ENCODE data around the gene ATP23. TPM values are rescaled to one million over a fixed set of nuclear protein-coding genes. Genes with fewer than 3 reads are reported as not detected.

The ATP23 gene
- total and polyA plus RNA-seq, 4 donors: 2.8 to 7.1 (median 4.5) TPM

DNA sequence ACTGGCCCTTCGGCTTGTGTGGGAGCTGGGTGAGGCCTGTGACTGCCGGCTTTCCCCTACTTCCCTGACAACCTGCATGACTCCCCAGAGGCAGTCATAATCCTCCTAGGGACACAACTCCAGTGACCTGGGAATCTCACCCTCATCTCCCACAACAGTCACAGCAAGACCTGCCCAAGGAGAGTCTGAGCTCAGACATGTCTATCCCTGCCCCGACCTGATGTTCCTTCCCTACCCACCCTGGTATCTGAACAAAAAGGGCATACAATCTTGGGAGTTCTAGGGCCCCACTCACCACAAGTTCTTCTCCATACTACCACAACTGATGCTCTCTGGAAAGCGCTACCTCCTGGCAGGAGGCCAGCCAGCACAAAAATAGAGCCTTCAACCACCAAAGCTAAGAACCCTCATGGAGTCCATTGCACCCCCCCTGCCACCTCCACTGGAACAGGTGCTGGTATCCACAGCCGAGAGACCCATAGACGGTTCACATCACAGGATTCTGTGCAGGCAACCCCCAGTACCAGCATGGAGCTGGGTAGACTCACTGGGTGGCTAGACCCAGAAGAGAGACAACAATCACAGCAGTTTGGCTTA lies 16.8 kb downstream of the ATP23 start:
- Histone ChIP-seq H3K27ac (ENCODE audit: low read depth in 1 of 2, low read length in 2 of 2) (no peak overlapping the region), H3K9me3 (ENCODE audit: control insufficient read depth in 4 of 4, low read length in 3 of 4) (peaks cover 0 to 12% (median 7%) of the 10 kb centered on the region in 4 donors), H3K4me1 (ENCODE audit: control insufficient read depth in 4 of 4, insufficient read depth in 4 of 4, low read length in 3 of 4) (no peaks in the 10 kb centered on the region), H3K36me3 (ENCODE audit: control insufficient read depth in 4 of 4, insufficient read depth in 3 of 4, low read depth in 1 of 4, low read length in 3 of 4) (peaks cover 1 to 33% (median 20%) of the 10 kb centered on the region in 4 donors), H3K27me3 (ENCODE audit: control insufficient read depth in 4 of 4, insufficient read depth in 4 of 4, low read length in 3 of 4) (no peaks in the 10 kb centered on the region), H3K4me3 (ENCODE audit: low read depth in 1 of 3, low read length in 3 of 3) (no peak overlapping the region), H3K9ac (ENCODE audit: low read depth in 1 of 2, low read length in 2 of 2) (no peak overlapping the region)
- 97% methylated on average over 6 of the region's 6 CpGs for WGBS
- no peak for DNase-seq (ENCODE audit: low spot score)
- TF ChIP-seq HNF4A (conservative IDR thresholded peaks at IDR 0.05) (no peak), NR2F2 (IDR thresholded peaks at IDR 0.05) (no peak), YY1 (IDR thresholded peaks at IDR 0.05) (no peak), SP1 (IDR thresholded peaks at IDR 0.05) (no peak), FOXA2 (IDR thresholded peaks at IDR 0.05) (no peak), EGR1 (IDR thresholded peaks at IDR 0.05; ENCODE audit: low read depth in 2 of 2) (no peak), RXRA (IDR thresholded peaks at IDR 0.05) (no peak)
- TF ChIP-seq, protein P1, sequence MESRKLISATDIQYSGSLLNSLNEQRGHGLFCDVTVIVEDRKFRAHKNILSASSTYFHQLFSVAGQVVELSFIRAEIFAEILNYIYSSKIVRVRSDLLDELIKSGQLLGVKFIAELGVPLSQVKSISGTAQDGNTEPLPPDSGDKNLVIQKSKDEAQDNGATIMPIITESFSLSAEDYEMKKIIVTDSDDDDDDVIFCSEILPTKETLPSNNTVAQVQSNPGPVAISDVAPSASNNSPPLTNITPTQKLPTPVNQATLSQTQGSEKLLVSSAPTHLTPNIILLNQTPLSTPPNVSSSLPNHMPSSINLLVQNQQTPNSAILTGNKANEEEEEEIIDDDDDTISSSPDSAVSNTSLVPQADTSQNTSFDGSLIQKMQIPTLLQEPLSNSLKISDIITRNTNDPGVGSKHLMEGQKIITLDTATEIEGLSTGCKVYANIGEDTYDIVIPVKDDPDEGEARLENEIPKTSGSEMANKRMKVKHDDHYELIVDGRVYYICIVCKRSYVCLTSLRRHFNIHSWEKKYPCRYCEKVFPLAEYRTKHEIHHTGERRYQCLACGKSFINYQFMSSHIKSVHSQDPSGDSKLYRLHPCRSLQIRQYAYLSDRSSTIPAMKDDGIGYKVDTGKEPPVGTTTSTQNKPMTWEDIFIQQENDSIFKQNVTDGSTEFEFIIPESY (IDR thresholded peaks at IDR 0.05): no peak
- TF ChIP-seq, protein P2, sequence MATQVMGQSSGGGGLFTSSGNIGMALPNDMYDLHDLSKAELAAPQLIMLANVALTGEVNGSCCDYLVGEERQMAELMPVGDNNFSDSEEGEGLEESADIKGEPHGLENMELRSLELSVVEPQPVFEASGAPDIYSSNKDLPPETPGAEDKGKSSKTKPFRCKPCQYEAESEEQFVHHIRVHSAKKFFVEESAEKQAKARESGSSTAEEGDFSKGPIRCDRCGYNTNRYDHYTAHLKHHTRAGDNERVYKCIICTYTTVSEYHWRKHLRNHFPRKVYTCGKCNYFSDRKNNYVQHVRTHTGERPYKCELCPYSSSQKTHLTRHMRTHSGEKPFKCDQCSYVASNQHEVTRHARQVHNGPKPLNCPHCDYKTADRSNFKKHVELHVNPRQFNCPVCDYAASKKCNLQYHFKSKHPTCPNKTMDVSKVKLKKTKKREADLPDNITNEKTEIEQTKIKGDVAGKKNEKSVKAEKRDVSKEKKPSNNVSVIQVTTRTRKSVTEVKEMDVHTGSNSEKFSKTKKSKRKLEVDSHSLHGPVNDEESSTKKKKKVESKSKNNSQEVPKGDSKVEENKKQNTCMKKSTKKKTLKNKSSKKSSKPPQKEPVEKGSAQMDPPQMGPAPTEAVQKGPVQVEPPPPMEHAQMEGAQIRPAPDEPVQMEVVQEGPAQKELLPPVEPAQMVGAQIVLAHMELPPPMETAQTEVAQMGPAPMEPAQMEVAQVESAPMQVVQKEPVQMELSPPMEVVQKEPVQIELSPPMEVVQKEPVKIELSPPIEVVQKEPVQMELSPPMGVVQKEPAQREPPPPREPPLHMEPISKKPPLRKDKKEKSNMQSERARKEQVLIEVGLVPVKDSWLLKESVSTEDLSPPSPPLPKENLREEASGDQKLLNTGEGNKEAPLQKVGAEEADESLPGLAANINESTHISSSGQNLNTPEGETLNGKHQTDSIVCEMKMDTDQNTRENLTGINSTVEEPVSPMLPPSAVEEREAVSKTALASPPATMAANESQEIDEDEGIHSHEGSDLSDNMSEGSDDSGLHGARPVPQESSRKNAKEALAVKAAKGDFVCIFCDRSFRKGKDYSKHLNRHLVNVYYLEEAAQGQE (IDR thresholded peaks at IDR 0.05): no peak
- TF ChIP-seq, protein P3, sequence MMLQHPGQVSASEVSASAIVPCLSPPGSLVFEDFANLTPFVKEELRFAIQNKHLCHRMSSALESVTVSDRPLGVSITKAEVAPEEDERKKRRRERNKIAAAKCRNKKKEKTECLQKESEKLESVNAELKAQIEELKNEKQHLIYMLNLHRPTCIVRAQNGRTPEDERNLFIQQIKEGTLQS (IDR thresholded peaks at IDR 0.05): no peak

DNA sequence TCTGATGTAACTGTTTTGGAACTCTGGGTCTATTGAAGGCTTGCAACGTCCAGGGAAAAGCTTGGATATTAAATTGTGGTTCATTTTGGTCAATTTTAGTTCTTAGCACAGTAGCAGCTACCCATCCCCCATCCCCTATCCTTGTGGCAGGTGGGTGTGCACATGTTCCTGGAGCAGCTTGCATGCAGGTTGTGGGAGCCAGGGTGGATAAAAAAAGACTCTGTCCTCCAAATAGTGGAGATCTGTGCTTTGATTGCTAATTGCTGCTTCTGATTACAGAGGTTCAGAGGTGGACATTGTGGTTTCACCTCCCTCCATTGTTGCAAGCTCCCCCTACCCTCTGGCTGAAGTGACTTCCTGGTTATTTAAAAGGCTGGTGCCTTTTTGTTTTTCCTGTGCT lies 23.1 kb downstream of the ATP23 start:
- Histone ChIP-seq H3K4me1 (ENCODE audit: control insufficient read depth in 4 of 4, insufficient read depth in 4 of 4, low read length in 3 of 4) (no peaks in the 10 kb centered on the region), H3K36me3 (ENCODE audit: control insufficient read depth in 4 of 4, insufficient read depth in 3 of 4, low read depth in 1 of 4, low read length in 3 of 4) (no peaks in the 10 kb centered on the region), H3K27ac (ENCODE audit: low read depth in 1 of 2, low read length in 2 of 2) (no peak overlapping the region), H3K9ac (ENCODE audit: low read depth in 1 of 2, low read length in 2 of 2) (no peak overlapping the region), H3K9me3 (ENCODE audit: control insufficient read depth in 4 of 4, low read length in 3 of 4) (peaks cover 1 to 6% (median 5%) of the 10 kb centered on the region in 4 donors), H3K4me3 (ENCODE audit: low read depth in 1 of 3, low read length in 3 of 3) (peak overlapping the region in 1 of 3 donors; percentile 29), H3K27me3 (ENCODE audit: control insufficient read depth in 4 of 4, insufficient read depth in 4 of 4, low read length in 3 of 4) (no peaks in the 10 kb centered on the region)
- 55% methylated on average over 1 of the region's 1 CpG for WGBS
- DNase-seq (ENCODE audit: low spot score): no peak
- TF ChIP-seq TAF1 (conservative IDR thresholded peaks at IDR 0.05) (no peak), HNF4G (IDR thresholded peaks at IDR 0.05) (no peak), FOXA2 (IDR thresholded peaks at IDR 0.05) (no peak), JUND (IDR thresholded peaks at IDR 0.05) (no peak), RXRA (IDR thresholded peaks at IDR 0.05) (no peak), RAD21 (IDR thresholded peaks at IDR 0.05) (no peak), EGR1 (IDR thresholded peaks at IDR 0.05; ENCODE audit: low read depth in 2 of 2) (no peak), FOXA1 (IDR thresholded peaks at IDR 0.05) (no peak), NR2F2 (IDR thresholded peaks at IDR 0.05) (no peak)
- TF ChIP-seq, protein P1 (IDR thresholded peaks at IDR 0.05): no peak
- TF ChIP-seq, protein P4, sequence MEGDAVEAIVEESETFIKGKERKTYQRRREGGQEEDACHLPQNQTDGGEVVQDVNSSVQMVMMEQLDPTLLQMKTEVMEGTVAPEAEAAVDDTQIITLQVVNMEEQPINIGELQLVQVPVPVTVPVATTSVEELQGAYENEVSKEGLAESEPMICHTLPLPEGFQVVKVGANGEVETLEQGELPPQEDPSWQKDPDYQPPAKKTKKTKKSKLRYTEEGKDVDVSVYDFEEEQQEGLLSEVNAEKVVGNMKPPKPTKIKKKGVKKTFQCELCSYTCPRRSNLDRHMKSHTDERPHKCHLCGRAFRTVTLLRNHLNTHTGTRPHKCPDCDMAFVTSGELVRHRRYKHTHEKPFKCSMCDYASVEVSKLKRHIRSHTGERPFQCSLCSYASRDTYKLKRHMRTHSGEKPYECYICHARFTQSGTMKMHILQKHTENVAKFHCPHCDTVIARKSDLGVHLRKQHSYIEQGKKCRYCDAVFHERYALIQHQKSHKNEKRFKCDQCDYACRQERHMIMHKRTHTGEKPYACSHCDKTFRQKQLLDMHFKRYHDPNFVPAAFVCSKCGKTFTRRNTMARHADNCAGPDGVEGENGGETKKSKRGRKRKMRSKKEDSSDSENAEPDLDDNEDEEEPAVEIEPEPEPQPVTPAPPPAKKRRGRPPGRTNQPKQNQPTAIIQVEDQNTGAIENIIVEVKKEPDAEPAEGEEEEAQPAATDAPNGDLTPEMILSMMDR (IDR thresholded peaks at IDR 0.05; ENCODE audit: low read depth, low read length, missing input control): no peak
- TF ChIP-seq, protein P3 (IDR thresholded peaks at IDR 0.05): no peak
- TF ChIP-seq, protein P5, sequence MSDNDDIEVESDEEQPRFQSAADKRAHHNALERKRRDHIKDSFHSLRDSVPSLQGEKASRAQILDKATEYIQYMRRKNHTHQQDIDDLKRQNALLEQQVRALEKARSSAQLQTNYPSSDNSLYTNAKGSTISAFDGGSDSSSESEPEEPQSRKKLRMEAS (IDR thresholded peaks at IDR 0.05): no peak
- TF ChIP-seq, protein P2 (IDR thresholded peaks at IDR 0.05): no peak
